Smooth muscle cell (in vitro differentiated cells): ENCODE results near the gene FHL2. TPM values are rescaled to one million over a fixed set of nuclear protein-coding genes. Genes with fewer than 3 reads are reported as not detected.

Experiments used
- DNase-seq: peaks from one replicate; lab custom pipeline; 2025; ENCODE audit not compliant: unreplicated experiment; lab: John Stamatoyannopoulos, UW
- H2AFZ ChIP-seq: fragments of 200-600 bp; sonication (generic); 2 replicates; pipeline ENCODE4 v1.6.0; 2016; ENCODE audit warnings: antibody characterized with exemption, low read depth, mild to moderate bottlenecking
- H3F3A ChIP-seq: fragments of 200-600 bp; sonication (generic); 2 replicates; pipeline ENCODE4 v1.6.0; 2017; ENCODE audit warnings: antibody characterized with exemption, low read depth
- H3K27ac ChIP-seq: fragments of 200-600 bp; sonication (generic); 2 replicates; pipeline ENCODE4 v1.5.1; 2016; ENCODE audit warnings: low read depth, mild to moderate bottlenecking
- H3K27me3 ChIP-seq: fragments of 200-600 bp; sonication (generic); 2 replicates; pipeline ENCODE4 v1.6.1; 2016; ENCODE audit warnings: low read depth, mild to moderate bottlenecking
- H3K36me3 ChIP-seq: fragments of 200-600 bp; sonication (generic); 2 replicates; pipeline ENCODE4 v1.5.1; 2016; ENCODE audit warnings: low read depth
- H3K4me1 ChIP-seq: fragments of 200-600 bp; sonication (generic); 2 replicates; pipeline ENCODE4 v1.5.1; 2016; ENCODE audit warnings: low read depth
- H3K4me2 ChIP-seq: fragments of 200-600 bp; sonication (generic); 2 replicates; pipeline ENCODE4 v1.6.0; 2016; ENCODE audit warnings: mild to moderate bottlenecking
- H3K4me3 ChIP-seq: fragments of 200-600 bp; sonication (generic); 2 replicates; pipeline ENCODE4 v1.5.1; 2016; ENCODE audit warnings: mild to moderate bottlenecking
- H3K79me2 ChIP-seq: fragments of 200-600 bp; sonication (generic); 2 replicates; pipeline ENCODE4 v1.6.0; 2016; ENCODE audit warnings: low read depth, mild to moderate bottlenecking
- H3K9ac ChIP-seq: fragments of 200-600 bp; sonication (generic); 2 replicates; pipeline ENCODE4 v1.6.0; 2016; ENCODE audit warnings: low read depth
- H3K9me3 ChIP-seq: fragments of 200-600 bp; sonication (generic); replicated peaks from 2 replicates; pipeline ENCODE4 v1.5.1; 2016; ENCODE audit warnings: low read depth
- H4K20me1 ChIP-seq: fragments of 200-600 bp; sonication (generic); 2 replicates; pipeline ENCODE4 v1.6.0; 2016; ENCODE audit warnings: low read depth
- CTCF ChIP-seq: fragments of 200-600 bp; sonication (generic); IDR thresholded peaks from 2 replicates; pipeline ENCODE4 v1.5.1; 2017; ENCODE audit warnings: borderline replicate concordance, mild to moderate bottlenecking, antibody characterized with exemption; ENCODE audit not compliant: insufficient read depth, poor library complexity, severe bottlenecking
- WGBS: methylation state at CpG from one replicate; pipeline ENCODE4 v1.1.7; 2016; ENCODE audit warnings: low lambda C conversion rate; 5-methylcytosine and 5-hydroxymethylcytosine counted together
- polyA plus RNA-seq: library from polyadenylated mRNA; unstranded; fragments of >200 nt; fragmentation: Nextera tagmentation; extraction: Ambion mirVana; gene quantifications from 2 replicates; pipeline ENCODE4 v1.2.1, GENCODE V29; 2016
- total RNA-seq: library from RNA; depleted of rRNA; stranded (reverse); fragments of >200 nt; gene quantifications from 2 replicates; pipeline ENCODE4 v1.2.3, GENCODE V29; 2014

The FHL2 gene
- total and polyA plus RNA-seq, 2 experiments from 2014 or later: 64.1 to 98.0 TPM

GRCh38 chr2:105421053-105421452 is 22.2 kb upstream of the FHL2 start:
- 98% methylated on average over 2 of the region's 2 CpGs for WGBS
- Histone ChIP-seq H3K4me3 (no peak overlapping the region), H4K20me1 (no peaks in the 10 kb centered on the region), H3K27me3 (no peaks in the 10 kb centered on the region), H3K79me2 (no peaks in the 10 kb centered on the region), H3F3A (no peaks in the 10 kb centered on the region), H3K9me3 (no peaks in the 10 kb centered on the region), H3K36me3 (no peaks in the 10 kb centered on the region), H2AFZ (no peak overlapping the region), H3K4me1 (no peaks in the 10 kb centered on the region), H3K27ac (no peak overlapping the region), H3K9ac (no peak overlapping the region), H3K4me2 (no peak overlapping the region)
- TF ChIP-seq CTCF: no peak
- no peak for DNase-seq

DNA sequence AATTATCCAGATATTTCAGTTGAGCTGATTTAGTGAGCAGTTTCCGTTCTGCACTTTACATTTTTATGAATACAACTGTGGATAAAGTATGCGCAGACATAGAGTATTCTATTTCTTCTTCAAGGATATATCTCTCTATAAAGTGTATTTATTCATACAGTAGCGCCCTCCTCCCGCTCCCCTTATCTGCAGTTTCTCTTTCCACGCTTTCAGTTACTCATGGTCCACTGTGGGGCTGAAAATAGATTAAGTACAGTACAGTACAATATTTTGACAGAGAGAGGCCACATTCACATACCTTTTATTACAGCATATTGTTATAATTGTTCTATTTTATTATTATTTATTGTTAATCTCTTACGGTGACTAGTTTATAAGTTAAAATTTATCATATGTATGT is 19.7 kb upstream of the FHL2 start:
- WGBS: 95% methylated on average over 6 of the region's 6 CpGs
- Histone ChIP-seq H3K4me2 (no peak overlapping the region), H3K27me3 (no peaks in the 10 kb centered on the region), H4K20me1 (no peaks in the 10 kb centered on the region), H3K79me2 (no peaks in the 10 kb centered on the region), H3K36me3 (no peaks in the 10 kb centered on the region), H3K4me3 (no peak overlapping the region), H3F3A (no peaks in the 10 kb centered on the region), H3K4me1 (no peaks in the 10 kb centered on the region), H3K27ac (no peak overlapping the region), H3K9ac (no peak overlapping the region), H3K9me3 (no peaks in the 10 kb centered on the region), H2AFZ (no peak overlapping the region)
- no peak for TF ChIP-seq CTCF
- DNase-seq: no peak

GRCh38 chr2:105417857-105418436 is 19.1 kb upstream of the FHL2 start:
- H3K9me3 ChIP-seq: no peaks in the 10 kb centered on the region
- H3K36me3 ChIP-seq: no peaks in the 10 kb centered on the region
- no peak overlapping the region for H3K27ac ChIP-seq
- TF ChIP-seq CTCF: no peak
- 100% methylated on average over 1 of the region's 1 CpG for WGBS
- no peak overlapping the region for H2AFZ ChIP-seq
- H3K9ac ChIP-seq: no peak overlapping the region
- H3F3A ChIP-seq: no peaks in the 10 kb centered on the region
- H4K20me1 ChIP-seq: no peaks in the 10 kb centered on the region
- no peaks in the 10 kb centered on the region for H3K79me2 ChIP-seq
- DNase-seq: no peak
- H3K27me3 ChIP-seq: no peaks in the 10 kb centered on the region
- H3K4me2 ChIP-seq: no peak overlapping the region
- no peak overlapping the region for H3K4me3 ChIP-seq
- no peaks in the 10 kb centered on the region for H3K4me1 ChIP-seq

DNA sequence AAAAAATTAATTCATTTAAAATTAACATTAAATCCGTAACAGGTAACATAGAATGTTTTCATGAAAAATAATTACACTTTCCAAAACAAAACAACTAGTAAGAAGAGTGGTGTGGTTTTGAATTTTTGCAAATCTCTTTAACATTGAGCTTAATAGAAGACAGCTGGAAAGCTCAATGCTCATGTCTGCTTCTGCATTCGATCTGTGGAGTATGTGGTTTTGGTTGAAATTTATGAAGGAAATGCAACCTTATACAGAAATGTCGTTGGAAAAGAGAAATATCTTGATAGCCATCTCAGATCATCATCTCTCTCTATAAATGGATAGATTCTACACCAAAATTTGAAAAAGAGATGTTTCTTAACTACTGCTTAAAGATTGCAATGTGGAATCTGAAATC is 17.3 kb upstream of the FHL2 start:
- Histone ChIP-seq H4K20me1 (no peaks in the 10 kb centered on the region), H3K79me2 (no peaks in the 10 kb centered on the region), H2AFZ (no peak overlapping the region), H3K4me1 (no peaks in the 10 kb centered on the region), H3K4me2 (no peak overlapping the region), H3K9me3 (no peaks in the 10 kb centered on the region), H3F3A (no peaks in the 10 kb centered on the region), H3K27ac (no peak overlapping the region), H3K36me3 (no peaks in the 10 kb centered on the region), H3K9ac (no peak overlapping the region), H3K4me3 (no peak overlapping the region), H3K27me3 (no peaks in the 10 kb centered on the region)
- 78% methylated on average over 3 of the region's 3 CpGs for WGBS
- no peak for TF ChIP-seq CTCF
- DNase-seq: no peak
